ENCODE data around the gene ALMS1. TPM values are rescaled to one million over a fixed set of nuclear protein-coding genes. Genes with fewer than 3 reads are reported as not detected.
"Not testable (repeated sequence)": the region's sequence is repeated elsewhere in the genome, so short reads cannot be mapped to it uniquely, and the experiment has no call there.

ALMS1 gene
- total RNA-seq, 1 donor from 2014 or later, result 7.4 TPM

GRCh38 chr2:73532381-73532780 is 146.7 kb downstream of the ALMS1 start:
- TF ChIP-seq CTCF (IDR thresholded peaks at IDR 0.05; ENCODE audit: insufficient read depth, low read length, severe bottlenecking), result no peak
- Histone ChIP-seq H3K27me3 (ENCODE audit: control insufficient read depth, insufficient read depth, low read length) (no peaks in the 10 kb centered on the region), H3K36me3 (ENCODE audit: control insufficient read depth, insufficient read depth, low read length) (no peaks in the 10 kb centered on the region), H3K4me3 (ENCODE audit: low read depth, low read length) (no peak overlapping the region)
- no peak for DNase-seq (ENCODE audit: low read depth)
- FAIRE-seq, result no peak

DNA sequence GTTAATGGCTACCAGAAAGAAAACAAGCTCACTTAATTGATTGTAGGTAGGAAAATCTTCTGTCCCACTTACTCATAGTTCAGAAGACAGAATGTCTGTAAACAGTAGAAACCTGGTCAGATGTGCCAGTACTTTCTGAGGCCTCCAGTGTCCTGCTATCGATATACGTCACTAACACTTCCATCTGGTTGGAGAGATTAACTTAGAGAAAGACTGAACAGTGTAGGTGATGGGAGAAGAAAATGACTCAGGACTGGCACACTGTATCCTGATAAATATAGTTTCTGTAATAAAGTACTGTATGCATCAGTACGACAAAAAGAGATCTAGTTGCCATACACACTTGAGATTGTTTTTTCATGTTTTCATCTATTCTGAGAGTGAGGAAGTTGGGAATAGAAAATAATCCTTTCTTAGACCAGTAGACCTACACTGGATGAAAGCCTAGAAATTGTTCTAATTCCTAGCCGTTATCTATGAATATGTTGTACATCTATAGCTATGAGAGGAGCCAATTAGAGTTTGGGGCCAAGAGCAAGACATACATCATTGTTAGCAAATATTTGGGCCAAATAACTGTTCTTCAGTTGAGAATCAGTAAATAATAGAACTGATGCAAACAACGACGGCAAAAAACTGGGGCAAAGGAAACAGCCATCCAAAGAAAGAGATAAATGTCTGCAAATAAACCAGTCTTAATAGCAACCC is 150.7 kb downstream of the ALMS1 start:
- DNase-seq (ENCODE audit: low read depth) (no peak), FAIRE-seq (no peak)
- no peak for TF ChIP-seq CTCF (IDR thresholded peaks at IDR 0.05; ENCODE audit: insufficient read depth, low read length, severe bottlenecking)
- no peaks in the 10 kb centered on the region for H3K36me3 ChIP-seq (ENCODE audit: control insufficient read depth, insufficient read depth, low read length)
- no peaks in the 10 kb centered on the region for H3K27me3 ChIP-seq (ENCODE audit: control insufficient read depth, insufficient read depth, low read length)
- no peak overlapping the region for H3K4me3 ChIP-seq (ENCODE audit: low read depth, low read length)

GRCh38 chr2:73560875-73561274 is 175.2 kb downstream of the ALMS1 start:
- not testable (repeated sequence) for H3K4me3 ChIP-seq (ENCODE audit: low read depth, low read length); DNase-seq (ENCODE audit: low read depth); H3K27me3 ChIP-seq (ENCODE audit: control insufficient read depth, insufficient read depth, low read length); FAIRE-seq; H3K36me3 ChIP-seq (ENCODE audit: control insufficient read depth, insufficient read depth, low read length)

DNA sequence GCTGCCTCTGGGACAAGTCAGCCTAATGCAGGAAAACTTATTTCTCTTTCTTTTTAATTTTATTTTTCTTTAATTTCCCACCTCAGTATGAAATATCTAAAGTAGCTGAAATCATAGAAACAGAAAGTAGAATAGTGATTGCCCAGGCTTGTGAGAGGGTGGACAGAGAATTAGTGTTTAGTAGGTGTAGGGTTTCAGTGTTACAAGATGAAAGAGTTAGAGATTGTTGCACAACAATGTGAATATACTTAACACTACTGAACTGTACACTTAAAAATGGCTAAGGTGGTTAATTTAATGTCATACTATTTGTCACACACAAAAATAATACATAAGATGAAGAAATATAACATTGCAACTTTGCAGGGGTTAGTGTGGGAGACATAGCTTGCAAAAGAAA is 175.8 kb downstream of the ALMS1 start:
- no peak overlapping the region for H3K4me3 ChIP-seq (ENCODE audit: low read depth, low read length)
- peak; percentile 26 for DNase-seq (ENCODE audit: low read depth)
- TF ChIP-seq CTCF (IDR thresholded peaks at IDR 0.05; ENCODE audit: insufficient read depth, low read length, severe bottlenecking), result no peak
- no peak for FAIRE-seq
- no peaks in the 10 kb centered on the region for H3K27me3 ChIP-seq (ENCODE audit: control insufficient read depth, insufficient read depth, low read length)
- no peaks in the 10 kb centered on the region for H3K36me3 ChIP-seq (ENCODE audit: control insufficient read depth, insufficient read depth, low read length)

DNA sequence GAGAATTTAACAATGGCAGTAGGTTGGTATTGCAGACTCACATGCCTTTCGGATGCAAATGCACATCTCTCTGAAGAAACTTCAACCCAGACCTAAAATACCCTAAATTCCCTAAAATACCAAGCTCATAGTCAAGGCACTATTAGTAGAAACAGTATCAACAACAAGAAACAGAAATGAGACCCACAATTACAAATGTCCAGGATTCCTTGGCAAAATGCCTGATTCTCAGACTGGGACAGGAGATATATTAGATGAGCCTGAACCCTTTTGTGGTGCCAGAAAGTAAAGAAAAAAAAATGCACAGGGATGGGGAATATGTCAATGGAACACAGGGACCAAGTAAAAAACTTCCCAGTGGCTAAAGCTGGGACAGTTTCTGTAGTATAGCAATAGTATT is 179.3 kb downstream of the ALMS1 start:
- no peaks in the 10 kb centered on the region for H3K36me3 ChIP-seq (ENCODE audit: control insufficient read depth, insufficient read depth, low read length)
- DNase-seq (ENCODE audit: low read depth) (no peak), FAIRE-seq (no peak)
- no peak for TF ChIP-seq CTCF (IDR thresholded peaks at IDR 0.05; ENCODE audit: insufficient read depth, low read length, severe bottlenecking)
- H3K4me3 ChIP-seq (ENCODE audit: low read depth, low read length), result no peak overlapping the region
- H3K27me3 ChIP-seq (ENCODE audit: control insufficient read depth, insufficient read depth, low read length), result no peaks in the 10 kb centered on the region

DNA sequence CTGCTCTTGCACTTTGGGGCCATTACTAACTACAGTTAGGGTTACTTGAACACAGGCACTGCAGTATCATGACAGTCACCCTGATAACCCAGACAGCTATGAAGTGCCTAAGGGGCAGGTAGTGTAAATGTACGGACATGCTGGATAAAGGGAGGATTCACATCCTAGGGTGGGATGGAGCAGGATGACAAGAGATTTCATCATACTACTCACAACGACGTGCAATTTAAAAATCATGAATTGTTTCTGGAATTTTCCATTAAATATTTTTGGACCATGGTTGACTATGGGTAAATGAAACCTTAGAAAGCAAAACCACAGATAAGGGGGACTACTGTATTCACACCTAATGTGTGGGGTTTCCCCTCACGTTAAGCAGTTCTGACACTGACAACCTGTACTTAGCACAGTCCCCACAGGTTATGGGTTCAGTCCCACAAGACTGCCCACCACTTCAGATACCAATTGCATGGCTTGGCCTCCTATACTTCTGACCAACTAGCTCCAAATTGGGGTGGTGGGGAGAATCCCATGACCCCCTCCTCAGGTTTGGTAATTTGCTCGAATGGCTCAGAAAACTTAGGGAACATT is 180.7 kb downstream of the ALMS1 start:
- DNase-seq (ENCODE audit: low read depth), result no peak
- no peak for FAIRE-seq
- H3K36me3 ChIP-seq (ENCODE audit: control insufficient read depth, insufficient read depth, low read length), result no peaks in the 10 kb centered on the region
- no peaks in the 10 kb centered on the region for H3K27me3 ChIP-seq (ENCODE audit: control insufficient read depth, insufficient read depth, low read length)
- no peak for TF ChIP-seq CTCF (IDR thresholded peaks at IDR 0.05; ENCODE audit: insufficient read depth, low read length, severe bottlenecking)
- H3K4me3 ChIP-seq (ENCODE audit: low read depth, low read length), result no peak overlapping the region

All from bronchial epithelial cell (primary cell).